ENCODE measurements around the gene ASIC2.

The ASIC2 gene

GRCh38 chr17:33086041-33086440 is 207.1 kb downstream of the ASIC2 start:
- no peak for TF ChIP-seq GABPA (IDR thresholded peaks at IDR 0.05; ENCODE audit: low read depth)
- TF ChIP-seq POLR2AphosphoS5 (IDR thresholded peaks at IDR 0.05; ENCODE audit: low read depth): no peak
- no peak for TF ChIP-seq CTCF (IDR thresholded peaks at IDR 0.05; ENCODE audit: insufficient read depth, low read length)
- TF ChIP-seq REST (IDR thresholded peaks at IDR 0.05; ENCODE audit: insufficient replicate concordance, low read depth): no peak
- TF ChIP-seq SPI1 (IDR thresholded peaks at IDR 0.05; ENCODE audit: borderline replicate concordance, low read depth): no peak
- no peak for DNase-seq (ENCODE audit: low read depth in 1 of 2, low spot score in 1 of 2)

GRCh38 chr17:33085256-33085655 is 207.8 kb downstream of the ASIC2 start:
- H3K27ac ChIP-seq (replicated peaks): no peak overlapping the region
- no peaks in the 10 kb centered on the region for H3K27me3 ChIP-seq (ENCODE audit: insufficient read depth, poor library complexity, severe bottlenecking)
- no peak overlapping the region for H3K4me3 ChIP-seq (replicated peaks; ENCODE audit: insufficient read depth, low read length)
- DNase-seq (ENCODE audit: low read depth in 1 of 2, low spot score in 1 of 2): no peak
- no peak for TF ChIP-seq POLR2AphosphoS5 (IDR thresholded peaks at IDR 0.05; ENCODE audit: low read depth)
- TF ChIP-seq REST (IDR thresholded peaks at IDR 0.05; ENCODE audit: insufficient replicate concordance, low read depth): no peak
- no peak for TF ChIP-seq CTCF (IDR thresholded peaks at IDR 0.05; ENCODE audit: insufficient read depth, low read length)
- TF ChIP-seq GABPA (IDR thresholded peaks at IDR 0.05; ENCODE audit: low read depth): no peak
- no peak for TF ChIP-seq SPI1 (IDR thresholded peaks at IDR 0.05; ENCODE audit: borderline replicate concordance, low read depth)

More at GRCh38 chr17:33086041-33086440, 207.1 kb downstream of the ASIC2 start:
- Histone ChIP-seq H3K4me3 (replicated peaks; ENCODE audit: insufficient read depth, low read length) (no peak overlapping the region), H3K27me3 (ENCODE audit: insufficient read depth, poor library complexity, severe bottlenecking) (no peaks in the 10 kb centered on the region), H3K27ac (replicated peaks) (no peak overlapping the region)

- TF ChIP-seq GABPA (IDR thresholded peaks at IDR 0.05; ENCODE audit: low read depth): no peak
- TF ChIP-seq SPI1 (IDR thresholded peaks at IDR 0.05; ENCODE audit: borderline replicate concordance, low read depth): no peak
- no peak for TF ChIP-seq POLR2AphosphoS5 (IDR thresholded peaks at IDR 0.05; ENCODE audit: low read depth)
- TF ChIP-seq REST (IDR thresholded peaks at IDR 0.05; ENCODE audit: insufficient replicate concordance, low read depth): no peak
- no peak for TF ChIP-seq CTCF (IDR thresholded peaks at IDR 0.05; ENCODE audit: insufficient read depth, low read length)
- H3K4me3 ChIP-seq (replicated peaks; ENCODE audit: insufficient read depth, low read length): no peak overlapping the region
- H3K27ac ChIP-seq (replicated peaks): no peak overlapping the region
- DNase-seq (ENCODE audit: low read depth in 1 of 2, low spot score in 1 of 2): no peak
- no peaks in the 10 kb centered on the region for H3K27me3 ChIP-seq (ENCODE audit: insufficient read depth, poor library complexity, severe bottlenecking)
These were observed 208.3 kb downstream of the ASIC2 start for GRCh38 chr17:33084755-33085154.

Data from HL-60 (cell line).